GM12865 (cell line): Measurements from ENCODE around the gene NGFR.

Experiments
- DNase-seq: peaks from one replicate; pipeline ENCODE4 v3.0.0; 2010; ENCODE audit warnings: low read depth
- H3K4me3 ChIP-seq: 2 replicates; pipeline ENCODE4 v1.5.1; 2011; ENCODE audit warnings: mild to moderate bottlenecking, low read depth, low read length, control low read depth
- TF ChIP-seq, protein P1 (sequence below): IDR thresholded peaks from 2 replicates; pipeline ENCODE4 v1.5.1; 2011; ENCODE audit warnings: low read length, control low read depth, low read depth, inconsistent platforms; ENCODE audit not compliant: insufficient read depth; ENCODE audit errors: missing control alignments

NGFR gene

DNA sequence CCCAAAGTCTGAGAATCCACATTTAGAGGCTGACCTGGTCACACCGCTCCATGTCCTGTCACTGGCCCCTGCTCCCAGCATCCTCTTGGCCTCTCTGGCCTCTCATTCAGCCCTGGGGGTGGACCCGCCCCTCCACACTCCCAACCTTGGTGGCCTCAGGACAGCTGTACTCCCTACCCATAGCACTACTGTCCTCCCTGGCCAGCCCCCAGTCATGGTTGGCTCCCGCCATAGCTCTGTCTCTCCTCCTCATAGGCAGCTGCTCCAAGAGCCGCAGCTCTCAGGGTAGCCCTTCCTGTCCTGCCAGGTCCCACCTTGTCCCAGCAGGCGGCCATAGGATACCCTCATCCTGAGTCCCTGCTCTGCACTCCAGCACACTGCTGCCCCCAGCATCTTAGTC is 42.4 kb upstream of the NGFR start:
- TF ChIP-seq, protein P1, sequence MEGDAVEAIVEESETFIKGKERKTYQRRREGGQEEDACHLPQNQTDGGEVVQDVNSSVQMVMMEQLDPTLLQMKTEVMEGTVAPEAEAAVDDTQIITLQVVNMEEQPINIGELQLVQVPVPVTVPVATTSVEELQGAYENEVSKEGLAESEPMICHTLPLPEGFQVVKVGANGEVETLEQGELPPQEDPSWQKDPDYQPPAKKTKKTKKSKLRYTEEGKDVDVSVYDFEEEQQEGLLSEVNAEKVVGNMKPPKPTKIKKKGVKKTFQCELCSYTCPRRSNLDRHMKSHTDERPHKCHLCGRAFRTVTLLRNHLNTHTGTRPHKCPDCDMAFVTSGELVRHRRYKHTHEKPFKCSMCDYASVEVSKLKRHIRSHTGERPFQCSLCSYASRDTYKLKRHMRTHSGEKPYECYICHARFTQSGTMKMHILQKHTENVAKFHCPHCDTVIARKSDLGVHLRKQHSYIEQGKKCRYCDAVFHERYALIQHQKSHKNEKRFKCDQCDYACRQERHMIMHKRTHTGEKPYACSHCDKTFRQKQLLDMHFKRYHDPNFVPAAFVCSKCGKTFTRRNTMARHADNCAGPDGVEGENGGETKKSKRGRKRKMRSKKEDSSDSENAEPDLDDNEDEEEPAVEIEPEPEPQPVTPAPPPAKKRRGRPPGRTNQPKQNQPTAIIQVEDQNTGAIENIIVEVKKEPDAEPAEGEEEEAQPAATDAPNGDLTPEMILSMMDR: no peak
- no peak overlapping the region for H3K4me3 ChIP-seq
- no peak for DNase-seq

- DNase-seq: no peak
- TF ChIP-seq, protein P1: no peak
- no peak overlapping the region for H3K4me3 ChIP-seq
Measured at GRCh38 chr17:49454050-49454449, 41.0 kb upstream of the NGFR start.

- TF ChIP-seq, protein P1: no peak
- H3K4me3 ChIP-seq: no peak overlapping the region
- DNase-seq: no peak
Measured at GRCh38 chr17:49455272-49455861, 39.7 kb upstream of the NGFR start.

DNA sequence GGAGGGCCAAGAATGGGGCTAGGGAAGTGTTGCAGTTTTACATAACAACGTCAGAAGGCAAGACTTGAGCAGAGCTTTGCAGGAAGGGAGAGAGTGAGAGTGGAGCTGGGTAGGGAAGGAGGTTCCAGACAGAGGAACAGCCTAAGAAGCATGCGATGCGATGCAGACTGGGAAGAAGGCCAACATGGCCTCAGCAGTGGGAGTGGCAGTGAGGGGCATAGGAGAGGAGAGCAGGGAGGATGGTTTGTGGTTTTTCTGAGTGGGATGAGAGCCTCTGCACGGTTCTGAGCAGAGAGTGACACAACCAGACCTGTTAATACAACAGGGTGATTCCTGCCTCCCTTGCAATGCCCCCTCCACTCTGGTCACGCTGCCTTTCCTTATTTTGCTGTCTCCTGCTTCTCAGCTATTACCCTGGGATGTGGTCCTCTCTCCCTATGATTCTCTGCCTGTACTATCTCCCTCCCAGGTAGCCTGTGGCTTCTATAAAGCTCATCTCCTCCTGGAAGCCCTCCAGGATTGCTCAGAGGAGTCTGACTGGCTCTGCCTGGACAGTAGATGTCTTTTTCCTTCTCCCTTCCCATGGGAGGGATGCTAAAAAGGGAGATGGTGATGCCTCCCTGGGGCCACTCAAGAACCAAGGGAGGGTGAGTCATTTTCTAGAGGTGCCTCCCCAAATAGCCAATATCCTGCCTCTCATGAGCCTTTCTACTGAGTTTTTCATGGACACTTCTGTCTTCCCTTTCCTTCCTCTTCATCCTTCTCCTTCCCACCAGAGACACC is 38.7 kb upstream of the NGFR start:
- DNase-seq: no peak
- no peak overlapping the region for H3K4me3 ChIP-seq
- TF ChIP-seq, protein P1: no peak

DNA sequence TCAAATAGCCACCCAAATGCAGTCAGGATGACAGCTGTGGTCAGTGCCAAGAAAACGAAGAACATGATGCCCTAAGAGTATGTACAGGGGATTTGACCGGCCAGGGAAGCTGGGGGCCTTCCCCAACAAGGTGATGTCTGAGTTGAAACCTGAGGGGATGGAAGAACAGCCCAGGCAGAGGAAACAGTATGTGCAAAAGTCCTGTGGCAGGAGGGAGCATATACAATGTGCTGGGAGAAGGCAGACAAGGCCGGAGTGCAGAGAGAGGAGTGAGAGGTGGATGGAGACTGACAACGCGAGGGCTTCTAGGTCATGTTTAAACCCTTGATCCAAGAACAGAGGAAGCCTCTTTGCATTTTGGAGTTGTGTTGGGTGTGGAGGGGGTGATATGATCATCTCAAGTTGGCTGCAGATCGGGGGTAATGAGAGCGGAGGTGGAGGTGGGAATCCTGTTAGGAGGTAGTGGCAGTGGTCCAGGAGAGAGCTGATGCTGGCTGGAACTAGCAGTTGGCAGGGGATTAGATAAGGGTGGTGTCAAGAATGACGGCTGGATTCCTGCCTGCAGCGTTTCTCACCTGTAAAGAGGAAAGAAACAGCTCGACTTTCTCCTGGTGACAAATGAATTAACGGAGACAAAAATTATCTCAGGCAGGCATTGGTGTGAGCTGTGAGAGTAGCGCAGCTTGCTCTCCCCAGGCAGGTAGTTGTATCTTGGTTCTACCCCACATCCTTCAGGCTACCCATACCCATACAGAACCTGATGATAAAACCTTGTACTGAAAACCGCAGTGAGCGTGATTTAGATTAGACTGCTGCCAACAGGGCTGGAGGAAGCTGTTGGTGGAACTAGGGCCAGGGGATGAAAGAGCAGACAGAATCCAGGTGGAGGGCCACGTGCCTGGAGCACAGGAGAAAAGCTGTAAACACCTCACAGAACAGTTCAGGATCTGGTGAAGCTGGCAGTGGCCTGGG is 37.2 kb upstream of the NGFR start:
- no peak overlapping the region for H3K4me3 ChIP-seq
- DNase-seq: no peak
- TF ChIP-seq, protein P1: no peak

GRCh38 chr17:49459401-49459984 is 35.6 kb upstream of the NGFR start:
- TF ChIP-seq, protein P1: peak; percentile 8
- no peak overlapping the region for H3K4me3 ChIP-seq
- DNase-seq: no peak
